A172 (cell line): Measurements from ENCODE around the gene HIP1R. TPM values are rescaled to one million over a fixed set of nuclear protein-coding genes. Genes with fewer than 3 reads are reported as not detected.

ENCODE experiments used
- DNase-seq: peaks from one replicate; pipeline ENCODE4 v3.0.0-alpha.2; 2015; ENCODE audit warnings: low spot score
- total RNA-seq: library from RNA; depleted of rRNA; stranded (reverse); fragments of >200 nt; shearing (Covaris generic); gene quantifications from 2 replicates; pipeline ENCODE4 v1.2.3, GENCODE V29; 2014; rRNA removed

Gene HIP1R, protein sequence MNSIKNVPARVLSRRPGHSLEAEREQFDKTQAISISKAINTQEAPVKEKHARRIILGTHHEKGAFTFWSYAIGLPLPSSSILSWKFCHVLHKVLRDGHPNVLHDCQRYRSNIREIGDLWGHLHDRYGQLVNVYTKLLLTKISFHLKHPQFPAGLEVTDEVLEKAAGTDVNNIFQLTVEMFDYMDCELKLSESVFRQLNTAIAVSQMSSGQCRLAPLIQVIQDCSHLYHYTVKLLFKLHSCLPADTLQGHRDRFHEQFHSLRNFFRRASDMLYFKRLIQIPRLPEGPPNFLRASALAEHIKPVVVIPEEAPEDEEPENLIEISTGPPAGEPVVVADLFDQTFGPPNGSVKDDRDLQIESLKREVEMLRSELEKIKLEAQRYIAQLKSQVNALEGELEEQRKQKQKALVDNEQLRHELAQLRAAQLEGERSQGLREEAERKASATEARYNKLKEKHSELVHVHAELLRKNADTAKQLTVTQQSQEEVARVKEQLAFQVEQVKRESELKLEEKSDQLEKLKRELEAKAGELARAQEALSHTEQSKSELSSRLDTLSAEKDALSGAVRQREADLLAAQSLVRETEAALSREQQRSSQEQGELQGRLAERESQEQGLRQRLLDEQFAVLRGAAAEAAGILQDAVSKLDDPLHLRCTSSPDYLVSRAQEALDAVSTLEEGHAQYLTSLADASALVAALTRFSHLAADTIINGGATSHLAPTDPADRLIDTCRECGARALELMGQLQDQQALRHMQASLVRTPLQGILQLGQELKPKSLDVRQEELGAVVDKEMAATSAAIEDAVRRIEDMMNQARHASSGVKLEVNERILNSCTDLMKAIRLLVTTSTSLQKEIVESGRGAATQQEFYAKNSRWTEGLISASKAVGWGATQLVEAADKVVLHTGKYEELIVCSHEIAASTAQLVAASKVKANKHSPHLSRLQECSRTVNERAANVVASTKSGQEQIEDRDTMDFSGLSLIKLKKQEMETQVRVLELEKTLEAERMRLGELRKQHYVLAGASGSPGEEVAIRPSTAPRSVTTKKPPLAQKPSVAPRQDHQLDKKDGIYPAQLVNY
- total RNA-seq, result 19.1 and 22.4 TPM in 2 replicates

DNA sequence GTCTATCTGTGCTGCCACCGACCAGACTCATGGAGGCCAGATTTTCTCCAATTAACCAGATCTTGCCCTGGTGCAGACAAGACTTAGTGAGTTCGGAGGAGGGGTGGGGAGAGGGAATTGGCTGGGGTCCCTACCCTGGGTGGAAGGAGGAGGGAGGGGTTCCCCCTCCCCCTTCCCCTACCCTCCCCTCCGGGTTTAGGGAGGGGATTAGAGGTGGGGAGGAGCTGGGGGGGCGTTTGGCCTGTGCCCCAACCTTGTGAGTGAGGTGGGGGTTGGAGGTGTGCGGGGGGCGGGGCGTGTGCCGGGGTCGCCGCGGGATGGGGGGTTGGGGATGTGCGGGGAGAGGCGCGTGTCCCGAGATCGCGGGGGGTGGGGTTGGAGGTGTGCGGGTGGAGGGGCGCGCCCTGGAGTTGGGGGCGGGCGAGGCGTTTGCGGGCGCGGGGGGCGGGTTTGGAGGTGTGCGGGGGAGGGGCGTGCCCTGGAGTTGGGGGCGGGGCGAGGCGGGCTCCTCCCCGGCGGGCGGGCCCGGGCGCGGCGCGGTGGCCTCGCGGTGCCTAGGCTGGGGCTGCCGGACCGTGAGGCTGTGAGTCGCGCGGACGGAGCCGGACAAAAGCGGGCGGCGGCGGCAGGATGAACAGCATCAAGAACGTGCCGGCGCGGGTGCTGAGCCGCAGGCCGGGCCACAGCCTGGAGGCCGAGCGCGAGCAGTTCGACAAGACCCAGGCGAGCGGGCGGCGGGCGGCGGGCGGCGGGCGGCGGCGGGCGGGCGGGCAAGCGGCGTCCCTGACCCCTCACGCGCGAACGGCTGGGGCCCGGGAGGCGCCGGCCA is at the start of gene HIP1R:
HIP1R (plus strand) TSS at position 537 of the 829 bp plus-strand sequence; CDS start at position 631, 94 bp downstream.
- no peak for DNase-seq

GRCh38 chr12:122785503-122785902 is 49.8 kb upstream of the HIP1R start:
- no peak for DNase-seq

- peak; percentile 35 for DNase-seq
These were observed 46.9 kb upstream of the HIP1R start for GRCh38 chr12:122788387-122788786.

GRCh38 chr12:122789637-122790036 is 45.6 kb upstream of the HIP1R start:
- no peak for DNase-seq

- peak; percentile 28 for DNase-seq
These were observed 44.7 kb upstream of the HIP1R start for GRCh38 chr12:122790393-122791075.

- DNase-seq, result peak; percentile 37
These were observed 41.6 kb upstream of the HIP1R start for GRCh38 chr12:122793685-122794106.

DNA sequence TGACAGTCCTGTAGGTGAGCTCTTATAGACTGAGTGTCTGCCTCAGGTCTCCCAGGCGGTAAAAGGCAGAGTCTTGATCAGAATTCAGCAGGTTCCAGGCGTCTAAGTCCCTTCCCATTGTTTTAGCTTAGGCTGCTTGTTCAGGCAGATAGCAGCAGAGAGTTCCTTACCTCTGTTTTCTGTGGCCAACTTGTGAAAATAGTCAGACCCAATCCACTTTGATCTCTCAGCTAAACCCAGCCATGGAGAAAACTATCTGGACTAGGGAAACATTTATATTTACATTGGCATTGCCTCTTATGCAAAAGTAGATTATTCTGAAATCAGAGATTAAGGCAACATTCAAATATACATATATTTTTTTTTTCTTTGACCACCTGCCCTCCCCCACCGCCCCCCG is 39.5 kb upstream of the HIP1R start:
- DNase-seq, result no peak

GRCh38 chr12:122799641-122800243 is 35.5 kb upstream of the HIP1R start:
- no peak for DNase-seq

DNA sequence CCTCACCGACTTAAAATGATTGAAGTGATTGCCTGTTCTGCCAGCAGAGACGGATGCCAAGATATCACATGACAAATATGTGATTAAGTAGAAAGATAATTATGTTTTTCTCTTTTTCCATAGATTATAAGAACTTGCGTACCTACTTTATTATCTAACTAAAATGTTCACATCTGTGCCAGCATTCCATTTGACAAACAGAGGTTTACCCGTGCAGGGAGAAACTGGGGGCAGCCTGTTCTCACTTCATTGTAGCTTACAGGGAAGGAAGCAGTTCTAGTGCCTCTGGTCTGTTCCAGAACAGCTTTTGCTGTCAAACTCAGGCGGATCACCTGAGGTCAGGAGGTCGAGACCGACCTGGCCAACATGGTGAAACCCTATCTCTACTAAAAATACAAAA is 31.3 kb upstream of the HIP1R start:
- DNase-seq, result no peak

DNA sequence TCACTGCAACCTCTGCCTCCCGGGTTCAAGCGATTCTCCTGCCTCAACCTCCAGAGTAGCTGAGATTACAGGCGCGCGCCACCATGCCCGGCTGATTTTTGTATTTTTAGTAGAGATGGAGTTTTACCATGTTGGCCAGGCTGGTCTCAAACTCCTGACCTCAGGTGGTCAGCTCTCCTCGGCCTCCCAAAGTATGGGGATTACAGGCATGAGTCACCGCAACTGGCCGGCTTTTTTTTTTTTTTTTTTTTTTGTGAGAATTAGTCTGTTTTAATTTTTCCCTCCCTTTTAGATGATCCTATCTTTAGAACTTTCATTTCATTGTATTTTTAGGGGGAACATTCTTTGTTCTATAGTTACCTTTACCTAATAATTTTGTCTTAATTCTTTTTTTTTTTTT is 30.3 kb upstream of the HIP1R start:
- DNase-seq, result peak; percentile 9

DNA sequence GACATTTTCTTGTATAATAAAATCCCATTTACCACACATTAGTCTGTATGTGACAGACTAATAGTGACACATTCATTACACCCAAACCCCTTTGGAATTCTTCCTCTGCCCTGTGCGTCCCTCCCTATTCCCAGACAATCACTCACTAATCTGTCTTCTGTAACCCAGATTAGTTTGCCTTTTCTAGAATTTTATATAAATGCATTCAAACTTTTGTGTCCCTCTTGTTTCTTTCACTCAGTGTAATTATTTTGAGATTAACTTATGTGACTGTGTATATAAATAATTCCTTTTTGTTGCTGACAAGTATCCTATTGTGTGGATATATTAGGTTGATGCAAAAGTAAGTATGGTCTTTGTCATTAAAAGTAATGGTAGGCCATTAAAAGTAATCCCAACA is 27.6 kb upstream of the HIP1R start:
- no peak for DNase-seq

DNA sequence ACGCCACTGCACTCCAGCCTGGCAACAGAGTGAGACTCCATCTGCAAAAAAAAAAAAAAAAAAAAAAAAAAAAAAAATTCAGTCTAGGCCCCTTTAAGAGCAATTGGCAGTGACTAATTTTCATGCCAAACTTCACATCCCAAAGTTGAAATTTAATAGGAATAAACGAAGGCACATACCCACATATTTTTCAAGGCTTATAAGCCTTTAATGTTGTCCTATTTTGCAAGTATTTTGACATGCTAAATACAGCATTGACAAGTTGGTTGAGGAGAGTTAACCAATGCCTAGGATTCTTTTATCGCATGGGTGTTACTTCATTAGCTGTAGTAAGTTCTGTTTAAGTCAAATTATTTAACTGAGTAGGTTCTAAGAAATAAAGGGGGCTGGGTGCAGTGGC is 23.5 kb upstream of the HIP1R start:
- no peak for DNase-seq

GRCh38 chr12:122813310-122813713 is 21.9 kb upstream of the HIP1R start:
- DNase-seq, result no peak

DNA sequence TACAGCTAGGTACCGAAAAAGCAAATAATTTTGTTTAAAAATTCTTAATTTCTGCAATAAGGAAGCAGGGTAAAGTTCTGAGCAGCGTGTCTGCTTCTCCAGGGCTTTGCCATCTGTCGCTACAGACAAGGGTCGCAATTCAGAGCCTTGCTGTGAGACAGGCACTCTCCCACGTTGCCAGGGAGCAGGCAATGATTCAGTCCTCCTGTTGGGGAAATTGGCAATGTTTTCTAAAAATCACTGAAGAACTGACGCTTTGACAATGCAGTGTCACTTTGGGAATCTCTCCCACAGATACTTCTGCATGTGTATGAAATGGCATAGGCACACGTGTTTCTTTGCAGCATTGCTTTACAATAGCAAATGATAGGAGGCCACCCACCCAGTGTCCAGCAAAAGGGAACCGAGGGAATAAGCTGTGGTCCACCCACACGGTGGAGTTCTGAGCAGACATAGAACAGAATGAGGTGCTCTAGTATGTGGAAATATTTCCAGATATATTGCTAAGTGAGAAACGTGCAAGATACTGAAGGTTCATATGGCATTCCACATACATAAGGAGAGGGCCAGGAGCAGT is 16.0 kb upstream of the HIP1R start:
- no peak for DNase-seq

- no peak for DNase-seq
These were observed 15.1 kb upstream of the HIP1R start for GRCh38 chr12:122820138-122820537.

- no peak for DNase-seq
These were observed 14.4 kb upstream of the HIP1R start for GRCh38 chr12:122820838-122821271.

DNA sequence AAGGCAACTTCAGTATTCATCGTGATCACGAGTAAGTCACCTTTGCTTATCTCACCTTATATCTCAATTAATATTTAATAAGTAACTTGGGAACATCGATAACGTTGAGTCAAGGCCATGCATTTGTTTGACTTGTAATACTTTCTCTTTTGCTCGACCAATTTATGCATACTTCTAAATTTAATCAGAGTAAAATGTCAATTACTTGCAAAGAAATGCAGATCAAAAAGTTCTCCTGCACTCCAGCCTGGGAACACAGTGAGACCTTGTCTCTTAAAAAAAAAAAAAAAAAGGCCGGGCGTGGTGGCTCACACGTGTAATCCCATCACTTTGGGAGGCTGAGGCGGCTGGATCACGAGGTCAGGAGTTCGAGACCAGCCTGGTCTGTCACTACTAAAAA is 11.8 kb upstream of the HIP1R start:
- no peak for DNase-seq

GRCh38 chr12:122825773-122826724 is 9.2 kb upstream of the HIP1R start:
- no peak for DNase-seq

DNA sequence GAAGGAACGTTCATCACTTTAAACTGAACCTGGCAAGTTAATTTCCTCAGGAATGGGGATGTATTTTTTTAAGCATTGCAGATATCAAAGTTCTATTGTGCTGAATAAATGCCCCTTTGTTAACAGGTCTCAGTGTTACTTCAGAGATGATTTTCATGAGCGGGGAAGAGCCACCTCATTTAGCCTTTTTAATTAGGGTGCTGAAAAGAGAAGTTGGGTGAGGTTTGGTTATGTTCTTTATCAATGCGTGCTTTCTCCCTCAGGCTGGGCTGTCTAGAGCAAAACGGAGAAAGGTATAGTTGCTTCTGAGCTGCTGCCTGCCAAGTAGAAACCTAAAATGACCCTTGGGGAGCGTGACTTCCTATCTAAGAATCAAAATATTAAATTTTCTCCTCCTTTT is 8.0 kb upstream of the HIP1R start:
- no peak for DNase-seq
